Measurements from ENCODE around the gene LRRC3.
"Not testable (repeated sequence)": the region's sequence is repeated elsewhere in the genome, so short reads cannot be mapped to it uniquely, and the experiment has no call there.

LRRC3 gene

DNA sequence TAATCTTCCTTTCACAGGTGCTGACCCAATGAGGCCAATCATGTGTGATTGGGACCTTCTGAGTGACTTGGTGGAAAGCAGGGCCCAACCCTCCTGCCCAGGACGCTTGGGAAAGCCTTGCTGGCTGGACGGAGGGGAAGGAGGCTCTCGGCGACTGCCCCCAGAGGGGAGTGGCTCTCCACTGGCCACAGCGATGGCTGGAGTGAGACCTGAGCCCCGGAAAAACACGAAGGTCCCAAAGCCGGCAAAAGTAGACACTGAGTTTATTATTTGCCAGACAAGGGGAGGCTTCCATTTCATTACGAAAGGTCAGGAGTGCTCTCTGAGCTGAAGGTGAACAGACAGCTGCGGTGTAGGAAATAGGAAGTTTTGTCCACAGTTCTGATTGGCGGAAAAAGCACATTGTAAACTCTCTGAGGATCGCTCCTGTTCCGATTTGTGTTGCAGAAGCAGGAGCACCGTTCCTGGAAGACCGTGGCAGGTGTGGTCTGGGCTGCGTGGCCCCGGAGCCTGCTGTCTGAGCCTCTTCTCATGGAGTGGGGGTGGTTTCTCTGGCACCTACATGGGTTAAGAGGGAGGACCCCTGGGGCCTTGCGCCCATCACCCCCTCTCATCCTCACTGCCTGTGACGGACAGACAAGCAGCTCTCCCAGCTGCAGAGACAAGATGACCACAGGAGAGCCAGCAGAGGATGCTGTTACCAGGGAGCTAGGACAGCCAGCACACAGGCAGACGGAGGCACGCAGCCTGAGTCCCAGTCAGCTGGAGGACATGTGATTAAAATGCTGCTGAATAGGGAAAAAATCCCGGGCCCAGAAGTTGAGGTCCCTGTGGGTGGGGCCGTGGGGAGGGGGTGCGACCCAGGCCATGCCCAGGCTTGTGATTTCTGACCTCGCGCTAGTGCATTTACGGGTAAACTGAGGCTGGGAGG lies 43.2 kb downstream of the LRRC3 start:
- no peak for DNase-seq

GRCh38 chr21:44499211-44499560 lies 43.9 kb downstream of the LRRC3 start:
- no peak for DNase-seq

DNA sequence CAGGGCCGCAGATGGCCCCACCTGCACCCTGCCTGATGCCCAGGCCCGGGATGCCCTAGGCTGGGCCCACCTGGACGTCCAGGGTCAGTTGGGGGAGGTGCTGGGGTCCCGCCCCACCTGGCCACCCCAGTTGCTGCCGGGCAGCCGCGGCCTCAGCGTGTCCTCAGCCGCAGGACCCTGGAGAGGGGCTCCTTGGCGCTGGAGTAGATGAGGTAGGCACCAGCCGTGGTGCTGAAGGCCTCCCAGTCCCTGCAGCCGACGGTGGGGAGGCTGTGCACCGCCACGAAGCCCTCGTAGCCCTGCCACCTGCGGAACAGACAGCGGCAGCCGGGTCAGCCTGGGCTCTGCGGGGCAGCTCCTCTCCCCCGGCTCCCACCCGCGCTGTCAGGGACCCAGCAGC lies 44.3 kb downstream of the LRRC3 start:
- no peak for DNase-seq

DNA sequence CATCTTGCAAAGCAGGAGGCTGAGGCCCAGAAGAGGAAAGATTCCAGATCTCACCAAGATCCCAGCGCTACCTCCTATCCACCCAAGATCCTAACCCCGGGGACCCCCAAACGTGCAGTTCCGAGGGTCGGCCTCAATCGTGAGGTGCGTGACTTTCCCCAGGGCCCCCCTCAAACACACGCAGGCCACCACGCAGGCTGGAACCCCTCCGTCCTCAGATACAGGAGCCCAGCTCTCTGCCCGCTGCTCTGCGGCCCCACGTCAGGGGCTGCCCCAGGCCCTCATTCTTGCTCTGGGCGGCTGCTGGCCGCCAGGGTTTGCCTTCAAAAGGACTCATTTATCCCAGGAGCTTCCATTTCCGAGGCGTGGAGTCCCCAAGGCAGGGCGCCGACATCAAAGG lies 44.8 kb downstream of the LRRC3 start:
- no peak for DNase-seq

GRCh38 chr21:44502171-44502958 lies 47.1 kb downstream of the LRRC3 start:
- DNase-seq, result no peak

DNA sequence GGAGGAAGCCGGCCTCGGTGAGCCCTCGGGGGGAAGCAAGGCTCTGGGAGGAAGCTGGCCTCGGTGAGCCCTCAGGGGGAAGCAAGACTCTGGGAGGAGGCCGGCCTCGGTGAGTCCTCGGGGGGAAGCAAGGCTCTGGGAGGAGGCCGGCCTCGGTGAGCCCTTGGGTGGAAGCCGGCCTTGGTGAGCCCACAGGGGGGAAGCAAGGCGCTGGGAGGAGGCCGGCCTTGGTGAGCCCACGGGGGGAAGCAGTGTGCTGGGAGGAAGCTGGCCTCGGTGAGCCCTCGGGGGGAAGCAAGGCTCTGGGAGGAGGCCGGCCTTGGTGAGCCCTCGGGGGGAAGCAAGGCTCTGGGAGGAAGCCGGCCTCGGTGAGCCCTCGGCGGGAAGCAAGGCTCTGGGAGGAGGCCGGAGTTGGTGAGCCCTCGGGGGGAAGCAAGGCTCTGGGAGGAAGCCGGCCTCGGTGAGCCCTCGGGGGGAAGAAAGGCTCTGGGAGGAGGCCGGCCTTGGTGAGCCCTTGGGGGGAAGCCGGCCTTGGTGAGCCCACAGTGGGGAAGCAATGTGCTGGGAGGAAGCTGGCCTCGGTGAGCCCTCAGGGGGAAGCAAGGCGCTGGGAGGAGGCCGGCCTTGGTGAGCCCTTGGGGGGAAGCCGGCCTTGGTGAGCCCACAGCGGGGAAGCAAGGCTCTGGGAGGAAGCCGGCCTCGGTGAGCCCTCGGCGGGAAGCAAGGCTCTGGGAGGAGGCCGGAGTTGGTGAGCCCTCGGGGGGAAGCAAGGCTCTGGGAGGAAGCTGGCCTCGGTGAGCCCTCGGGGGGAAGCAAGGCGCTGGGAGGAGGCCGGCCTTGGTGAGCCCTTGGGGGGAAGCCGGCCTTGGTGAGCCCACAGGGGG lies 47.9 kb downstream of the LRRC3 start:
- DNase-seq, result not testable (repeated sequence)

- no peak for DNase-seq
These were observed 48.6 kb downstream of the LRRC3 start for GRCh38 chr21:44503901-44504399.

- no peak for DNase-seq
These were observed 50.5 kb downstream of the LRRC3 start for GRCh38 chr21:44505673-44506278.

DNA sequence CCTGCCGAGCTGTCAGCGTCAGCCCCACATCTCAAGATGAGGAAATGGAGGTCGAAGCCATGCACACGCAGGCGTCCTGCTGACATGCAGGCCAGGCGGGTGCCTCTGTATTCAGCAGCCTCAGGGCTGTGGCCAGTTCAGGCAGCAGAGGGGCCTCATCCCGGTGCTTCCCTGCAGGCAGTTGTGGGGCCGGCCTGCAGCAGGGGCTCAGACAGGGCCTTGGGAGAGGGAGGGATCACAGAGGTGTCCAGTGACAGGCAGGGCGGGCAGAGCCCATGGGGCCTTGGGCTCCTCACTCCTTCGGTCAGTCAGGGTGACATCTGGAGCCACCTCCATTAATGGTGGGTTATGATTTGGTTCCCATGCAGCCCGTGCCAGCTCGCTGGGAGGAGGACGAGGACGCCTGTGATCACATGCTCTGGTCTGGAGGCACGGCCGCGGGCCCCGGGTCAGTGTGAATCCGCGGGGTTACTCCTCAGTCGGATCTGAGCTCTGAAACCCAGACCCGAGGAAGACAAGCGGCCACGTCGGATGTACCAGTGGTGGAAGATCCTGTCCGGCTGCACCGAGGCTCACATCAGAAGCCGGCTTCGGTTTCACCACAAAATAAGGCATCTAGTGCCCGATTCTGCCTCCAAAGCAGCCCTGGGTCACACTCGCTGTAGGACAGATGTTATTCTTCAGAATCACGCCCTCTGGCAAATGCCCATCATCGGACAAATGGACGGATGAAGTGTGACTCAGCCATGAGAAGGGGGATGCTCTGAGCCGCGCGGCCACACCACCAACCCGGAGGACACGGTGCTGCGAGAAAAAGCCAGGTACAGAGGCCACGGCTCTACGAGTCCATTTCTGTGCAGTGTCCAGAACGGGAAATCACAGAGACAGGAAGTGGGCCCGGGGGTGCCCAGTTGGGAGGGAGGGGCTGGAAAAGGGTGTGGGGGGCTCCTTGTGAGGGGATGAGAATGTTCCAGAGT lies 51.3 kb downstream of the LRRC3 start:
- DNase-seq, result no peak

GRCh38 chr21:44507673-44508425 lies 52.5 kb downstream of the LRRC3 start:
- DNase-seq, result no peak

DNA sequence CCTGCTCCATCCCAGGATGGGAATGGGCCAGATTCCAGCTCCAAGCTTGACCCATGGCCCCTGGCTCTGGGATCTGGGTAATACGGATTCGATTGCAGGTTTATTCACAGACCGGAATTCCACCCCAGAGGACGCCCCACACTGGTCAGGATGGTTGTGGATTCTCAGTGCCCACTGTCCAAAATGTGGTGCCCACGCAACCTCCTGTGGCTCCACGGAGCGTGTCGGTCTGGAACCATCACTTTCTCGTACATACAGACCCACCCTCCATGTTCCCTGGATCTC lies 53.1 kb downstream of the LRRC3 start:
- no peak for DNase-seq

DNA sequence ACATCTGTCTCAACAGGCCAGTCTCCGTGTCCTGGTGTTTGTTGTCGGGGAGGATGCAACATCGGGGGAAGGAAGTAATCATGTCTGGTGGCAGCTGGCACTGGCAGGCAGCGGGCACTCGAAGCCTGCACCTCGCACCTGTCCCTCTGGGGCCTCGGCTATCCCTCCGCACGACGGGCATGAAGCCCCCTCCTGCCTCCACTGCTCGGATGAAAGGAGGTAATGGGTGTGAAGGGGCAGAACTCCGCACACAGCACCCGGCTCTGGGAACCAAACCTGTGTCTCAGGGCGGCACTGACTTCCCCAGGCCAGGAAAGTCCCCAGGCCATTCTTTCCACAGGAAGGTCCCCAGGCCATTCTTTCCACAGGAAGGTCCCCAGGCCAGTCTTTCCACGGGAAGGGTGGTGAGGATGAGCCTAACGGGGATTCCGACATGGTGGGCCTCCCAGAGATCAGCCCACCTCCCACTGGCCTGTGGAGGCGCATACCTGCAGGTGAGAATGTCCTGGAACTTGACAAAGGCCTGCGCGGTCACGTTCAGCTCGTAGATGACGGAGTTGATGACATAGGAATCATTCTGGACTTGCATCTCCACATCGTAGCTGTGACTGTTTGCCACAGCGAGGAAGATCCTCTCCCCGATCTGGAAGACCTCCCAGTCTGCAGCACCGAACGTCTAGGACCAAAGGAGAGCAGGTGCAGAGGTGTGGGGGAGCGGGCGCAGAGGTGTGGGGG lies 53.6 kb downstream of the LRRC3 start:
- no peak for DNase-seq

DNA sequence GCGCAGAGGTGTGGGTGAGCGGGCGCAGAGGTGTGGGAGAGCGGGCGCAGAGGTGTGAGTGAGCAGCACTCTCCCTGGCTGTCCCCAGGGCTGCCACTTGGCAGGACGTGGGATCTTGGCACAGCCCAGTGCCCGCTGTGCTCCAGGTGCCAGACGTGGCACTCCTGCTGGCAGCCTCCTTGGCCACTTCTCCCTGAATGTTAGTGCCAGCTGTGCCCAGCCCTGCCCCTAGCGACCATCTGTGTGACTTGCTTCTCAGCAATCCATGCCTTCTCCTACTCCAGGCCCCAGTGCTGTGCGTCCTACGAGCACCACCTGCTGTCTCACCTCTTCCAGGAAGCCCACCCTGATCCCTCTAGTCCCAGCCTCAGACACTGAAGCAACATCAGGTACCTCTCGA lies 54.2 kb downstream of the LRRC3 start:
- DNase-seq, result no peak

- DNase-seq, result no peak
These were observed 54.8 kb downstream of the LRRC3 start for GRCh38 chr21:44510109-44510507.

- DNase-seq, result no peak
These were observed 55.4 kb downstream of the LRRC3 start for GRCh38 chr21:44510508-44511218.

GRCh38 chr21:44511219-44511937 lies 56.1 kb downstream of the LRRC3 start:
- DNase-seq, result no peak
